ENCODE measurements around the gene KNOP1. TPM values are rescaled to one million over a fixed set of nuclear protein-coding genes. Genes with fewer than 3 reads are reported as not detected.

KNOP1 gene
- total and polyA plus RNA-seq, 2 of the 13 experiments (the other 11 are each of a cell fraction or from before 2014, with no cell fraction given): 21.2 to 57.5 TPM

- TF ChIP-seq AKNA (CRISPR knock-in tag; IDR thresholded peaks at IDR 0.05; ENCODE audit: borderline replicate concordance) (no peak), ELK4 (CRISPR knock-in tag; IDR thresholded peaks at IDR 0.05; ENCODE audit: borderline replicate concordance) (no peak), CENPX (CRISPR knock-in tag; IDR thresholded peaks at IDR 0.05) (no peak)
Measured at GRCh38 chr16:19664166-19664565, 53.9 kb downstream of the KNOP1 start (continued).

- ChIA-PET POLR2A (no interaction called here), CTCF (ENCODE audit: low intra/inter-chr PET ratio, low total read pairs) (no interaction called here)
- no peak overlapping the region for H3K4me3 ChIP-seq (replicated peaks in 1 of 3; ENCODE audit: insufficient read depth in 1 of 3, low read depth in 2 of 3, low read length in 3 of 3)
- H3K4me1 ChIP-seq (ENCODE audit: insufficient read depth, low read length): no peaks in the 10 kb centered on the region
- WGBS (ENCODE audit: low lambda C conversion rate): 7% methylated on average over 7 of the region's 7 CpGs
- no peak overlapping the region for H3K9ac ChIP-seq (ENCODE audit: insufficient read depth, low read depth, low read length)
- H3K36me3 ChIP-seq (replicated peaks in 1 of 2; ENCODE audit: control insufficient read depth in 1 of 2, insufficient read depth in 2 of 2, low read length in 2 of 2): no peaks in the 10 kb centered on the region
- peaks cover 18% of the 10 kb centered on the region for H3K9me3 ChIP-seq (ENCODE audit: low read length)
- FAIRE-seq: no peak
- no peaks in the 10 kb centered on the region for H3K79me2 ChIP-seq (ENCODE audit: insufficient read depth, low read length)
- no TSS peak for BruUV-seq (replicated peaks)
- no peak overlapping the region for H3K4me2 ChIP-seq (ENCODE audit: low read depth, low read length)
- H3K27ac ChIP-seq (ENCODE audit: extremely low read length, insufficient read depth, low read length): no peak overlapping the region
- intact Hi-C loops (cut with micrococcal nuclease; ENCODE audit: unreplicated experiment) (no loop called here), in situ Hi-C loops (cut with HindIII; ENCODE audit: extremely low pct_ligation_motif_present, low pct_unique_long_range_greater_than_20kb) (no loop called here)
- peak; percentile 83 for DNase-seq (ENCODE audit: low spot score)
- H4K20me1 ChIP-seq (ENCODE audit: insufficient read depth, low read length): no peaks in the 10 kb centered on the region
- ATAC-seq: peak; percentile 31; the same call in 1 of the 3 replicates
- no peak overlapping the region for H2AFZ ChIP-seq (ENCODE audit: low read length)
- H3K27me3 ChIP-seq (ENCODE audit: control insufficient read depth in 1 of 2, insufficient read depth in 2 of 2, low read length in 2 of 2): no peaks in the 10 kb centered on the region
- TF ChIP-seq HNF4G (IDR thresholded peaks at IDR 0.05; ENCODE audit: borderline replicate concordance, low read depth, low read length) (peak; percentile 62; the same call in 1 of the 2 replicates), HNF4G (CRISPR knock-in tag; IDR thresholded peaks at IDR 0.05; ENCODE audit: borderline replicate concordance, low read depth) (no peak), GABPB1 (CRISPR knock-in tag; IDR thresholded peaks at IDR 0.05) (no peak), ZNF512B (CRISPR knock-in tag; IDR thresholded peaks at IDR 0.05; ENCODE audit: borderline replicate concordance) (no peak), RCOR2 (CRISPR knock-in tag; IDR thresholded peaks at IDR 0.05) (no peak), SALL2 (CRISPR knock-in tag; IDR thresholded peaks at IDR 0.05) (0 out of 2 replicates have a peak, but pooled peaks have one; percentile 37), ZNF839 (CRISPR knock-in tag; IDR thresholded peaks at IDR 0.05; ENCODE audit: borderline replicate concordance) (no peak)
- TF ChIP-seq, protein P1, sequence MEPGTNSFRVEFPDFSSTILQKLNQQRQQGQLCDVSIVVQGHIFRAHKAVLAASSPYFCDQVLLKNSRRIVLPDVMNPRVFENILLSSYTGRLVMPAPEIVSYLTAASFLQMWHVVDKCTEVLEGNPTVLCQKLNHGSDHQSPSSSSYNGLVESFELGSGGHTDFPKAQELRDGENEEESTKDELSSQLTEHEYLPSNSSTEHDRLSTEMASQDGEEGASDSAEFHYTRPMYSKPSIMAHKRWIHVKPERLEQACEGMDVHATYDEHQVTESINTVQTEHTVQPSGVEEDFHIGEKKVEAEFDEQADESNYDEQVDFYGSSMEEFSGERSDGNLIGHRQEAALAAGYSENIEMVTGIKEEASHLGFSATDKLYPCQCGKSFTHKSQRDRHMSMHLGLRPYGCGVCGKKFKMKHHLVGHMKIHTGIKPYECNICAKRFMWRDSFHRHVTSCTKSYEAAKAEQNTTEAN (CRISPR knock-in tag; conservative IDR thresholded peaks at IDR 0.05): no peak
Measured at GRCh38 chr16:19662351-19662750, 55.7 kb downstream of the KNOP1 start.

Data from HepG2 (cell line).